ENCODE measurements around the gene ACAD9. TPM values are rescaled to one million over a fixed set of nuclear protein-coding genes. Genes with fewer than 3 reads are reported as not detected.

Gene ACAD9
- total RNA-seq, 1 donor from 2014 or later: 61.8 TPM

DNA sequence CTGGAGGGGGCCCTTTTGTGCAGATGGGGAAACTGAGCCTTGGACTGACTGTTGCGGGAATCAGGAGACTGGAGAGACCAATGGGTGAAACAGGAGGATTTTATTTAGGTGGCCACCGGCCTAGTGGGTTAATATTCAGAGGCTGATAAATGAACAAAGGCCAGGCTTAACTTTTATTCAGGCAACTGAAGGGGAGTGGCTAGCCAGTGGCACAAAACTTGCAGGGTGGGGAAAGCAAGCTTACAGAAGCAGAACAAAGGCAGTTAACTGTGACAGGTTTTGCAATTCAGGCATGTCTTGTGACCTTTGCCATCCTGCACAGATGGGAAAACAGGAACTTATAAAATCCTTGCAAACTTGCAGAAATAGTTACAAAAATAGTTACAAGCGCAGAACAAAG, 24.9 kb upstream of the ACAD9 start:
- DNase-seq (ENCODE audit: low spot score in 2 of 2, unreplicated experiment in 2 of 2): no peak
- TF ChIP-seq, protein P1, sequence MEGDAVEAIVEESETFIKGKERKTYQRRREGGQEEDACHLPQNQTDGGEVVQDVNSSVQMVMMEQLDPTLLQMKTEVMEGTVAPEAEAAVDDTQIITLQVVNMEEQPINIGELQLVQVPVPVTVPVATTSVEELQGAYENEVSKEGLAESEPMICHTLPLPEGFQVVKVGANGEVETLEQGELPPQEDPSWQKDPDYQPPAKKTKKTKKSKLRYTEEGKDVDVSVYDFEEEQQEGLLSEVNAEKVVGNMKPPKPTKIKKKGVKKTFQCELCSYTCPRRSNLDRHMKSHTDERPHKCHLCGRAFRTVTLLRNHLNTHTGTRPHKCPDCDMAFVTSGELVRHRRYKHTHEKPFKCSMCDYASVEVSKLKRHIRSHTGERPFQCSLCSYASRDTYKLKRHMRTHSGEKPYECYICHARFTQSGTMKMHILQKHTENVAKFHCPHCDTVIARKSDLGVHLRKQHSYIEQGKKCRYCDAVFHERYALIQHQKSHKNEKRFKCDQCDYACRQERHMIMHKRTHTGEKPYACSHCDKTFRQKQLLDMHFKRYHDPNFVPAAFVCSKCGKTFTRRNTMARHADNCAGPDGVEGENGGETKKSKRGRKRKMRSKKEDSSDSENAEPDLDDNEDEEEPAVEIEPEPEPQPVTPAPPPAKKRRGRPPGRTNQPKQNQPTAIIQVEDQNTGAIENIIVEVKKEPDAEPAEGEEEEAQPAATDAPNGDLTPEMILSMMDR (IDR thresholded peaks at IDR 0.05; ENCODE audit: unreplicated experiment): no peak
- Mint-ChIP-seq H3K27ac (no peak overlapping the region), H3K27me3 (ENCODE audit: low read depth) (no peaks in the 10 kb centered on the region), H3K36me3 (peaks cover 16% of the 10 kb centered on the region), H3K9me3 (peaks cover 44% of the 10 kb centered on the region), H3K4me3 (no peak overlapping the region), H3K4me1 (no peaks in the 10 kb centered on the region)

- Mint-ChIP-seq H3K4me1 (no peaks in the 10 kb centered on the region), H3K27ac (no peak overlapping the region), H3K27me3 (ENCODE audit: low read depth) (no peaks in the 10 kb centered on the region), H3K4me3 (no peak overlapping the region), H3K36me3 (peaks cover 26% of the 10 kb centered on the region), H3K9me3 (peaks cover 54% of the 10 kb centered on the region)
- DNase-seq (ENCODE audit: low spot score in 2 of 2, unreplicated experiment in 2 of 2): no peak
- TF ChIP-seq, protein P1 (IDR thresholded peaks at IDR 0.05; ENCODE audit: unreplicated experiment): no peak
Measured at GRCh38 chr3:128855569-128855968, 23.9 kb upstream of the ACAD9 start.

GRCh38 chr3:128858167-128858566, 21.3 kb upstream of the ACAD9 start:
- Mint-ChIP-seq H3K27me3 (ENCODE audit: low read depth) (no peaks in the 10 kb centered on the region), H3K9me3 (peaks cover 63% of the 10 kb centered on the region), H3K36me3 (peaks cover 35% of the 10 kb centered on the region), H3K4me1 (no peaks in the 10 kb centered on the region), H3K27ac (no peak overlapping the region), H3K4me3 (no peak overlapping the region)
- DNase-seq (ENCODE audit: low spot score in 2 of 2, unreplicated experiment in 2 of 2): no peak
- TF ChIP-seq, protein P1 (IDR thresholded peaks at IDR 0.05; ENCODE audit: unreplicated experiment): no peak

DNA sequence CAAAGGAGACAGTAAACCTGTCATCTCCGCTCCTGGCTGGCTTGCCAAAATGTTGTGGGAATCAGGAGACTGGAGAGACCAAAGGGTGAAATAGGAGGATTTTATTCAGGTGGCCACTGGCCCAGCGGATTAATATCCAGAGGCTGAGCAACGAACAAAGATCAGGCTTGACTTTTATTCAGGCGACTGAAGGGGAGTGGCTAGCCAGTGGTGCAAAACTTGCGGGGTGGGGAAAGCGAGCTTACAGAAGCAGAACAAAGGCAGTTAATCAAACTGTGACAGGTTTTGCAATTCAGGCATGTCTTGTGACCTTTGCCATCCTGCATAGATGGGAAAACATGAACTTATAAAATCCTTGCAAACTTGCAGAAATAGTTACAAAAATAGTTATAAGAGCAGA, 19.8 kb upstream of the ACAD9 start:
- H3K4me3 Mint-ChIP-seq: no peak overlapping the region
- H3K9me3 Mint-ChIP-seq: peaks cover 53% of the 10 kb centered on the region

GRCh38 chr3:128861491-128861890, 17.9 kb upstream of the ACAD9 start:
- peaks cover 30% of the 10 kb centered on the region for H3K36me3 Mint-ChIP-seq
- peaks cover 15% of the 10 kb centered on the region for H3K4me1 Mint-ChIP-seq
- H3K27ac Mint-ChIP-seq: no peak overlapping the region
- H3K27me3 Mint-ChIP-seq (ENCODE audit: low read depth): no peaks in the 10 kb centered on the region
- peaks cover 42% of the 10 kb centered on the region for H3K9me3 Mint-ChIP-seq
- DNase-seq (ENCODE audit: low spot score in 2 of 2, unreplicated experiment in 2 of 2): no peak
- TF ChIP-seq, protein P1 (IDR thresholded peaks at IDR 0.05; ENCODE audit: unreplicated experiment): no peak
- no peak overlapping the region for H3K4me3 Mint-ChIP-seq

More for the DNA sequence above, 19.8 kb upstream of the ACAD9 start:
- H3K36me3 Mint-ChIP-seq: peaks cover 31% of the 10 kb centered on the region
- H3K27ac Mint-ChIP-seq: no peak overlapping the region
- peaks cover 5% of the 10 kb centered on the region for H3K4me1 Mint-ChIP-seq
- TF ChIP-seq, protein P1 (IDR thresholded peaks at IDR 0.05; ENCODE audit: unreplicated experiment): no peak
- no peaks in the 10 kb centered on the region for H3K27me3 Mint-ChIP-seq (ENCODE audit: low read depth)
- no peak for DNase-seq (ENCODE audit: low spot score in 2 of 2, unreplicated experiment in 2 of 2)

DNA sequence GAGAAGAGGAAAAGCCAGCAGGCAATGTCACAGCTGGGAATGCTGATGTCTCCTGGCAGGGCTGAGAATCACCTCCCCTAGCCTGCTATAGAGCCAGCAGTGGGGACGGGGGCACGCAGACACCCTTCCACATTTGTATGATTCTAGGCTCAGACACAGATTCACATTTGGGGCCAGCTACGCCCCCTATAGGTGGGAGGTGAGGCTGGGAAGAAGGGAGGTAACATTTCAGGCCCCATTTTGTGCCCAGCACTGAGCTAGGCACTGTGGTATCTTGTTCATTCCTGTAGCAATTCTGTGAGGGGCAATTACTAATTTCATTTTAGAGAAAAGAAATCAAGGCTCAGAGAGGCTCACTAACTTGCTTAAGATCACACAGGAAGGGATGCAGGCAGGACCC, 15.9 kb upstream of the ACAD9 start:
- no peak for DNase-seq (ENCODE audit: low spot score in 2 of 2, unreplicated experiment in 2 of 2)
- Mint-ChIP-seq H3K36me3 (peaks cover 21% of the 10 kb centered on the region), H3K4me3 (no peak overlapping the region), H3K27me3 (ENCODE audit: low read depth) (no peaks in the 10 kb centered on the region), H3K9me3 (peaks cover 28% of the 10 kb centered on the region), H3K4me1 (peaks cover 15% of the 10 kb centered on the region), H3K27ac (no peak overlapping the region)
- TF ChIP-seq, protein P1 (IDR thresholded peaks at IDR 0.05; ENCODE audit: unreplicated experiment): no peak

Data from mesothelial cell of epicardium (in vitro differentiated cells).